Liver (tissue), 9 donors: ENCODE data around the gene WDR5. TPM values are rescaled to one million over a fixed set of nuclear protein-coding genes. Genes with fewer than 3 reads are reported as not detected.

ENCODE experiments used
- DNase-seq: peaks from one replicate; pipeline ENCODE4 v3.0.0-alpha.2; 2017; ENCODE audit warnings: low spot score
- H3K27ac ChIP-seq, 2 donors: one replicate each; pipeline ENCODE4 v1.7.0; 2013; ENCODE audit warnings: inconsistent platforms in 2 of 2, low read length in 2 of 2, control low read depth in 1 of 2, low read depth in 1 of 2, mild to moderate bottlenecking in 1 of 2
- H3K27me3 ChIP-seq, 4 donors: one replicate each; pipeline versions ENCODE4 v1.6.1 to v1.7.0; 2013; ENCODE audit warnings: low read length in 3 of 4, inconsistent platforms in 1 of 4, mild to moderate bottlenecking in 1 of 4, moderate library complexity in 1 of 4; ENCODE audit not compliant: control insufficient read depth in 4 of 4, insufficient read depth in 4 of 4
- H3K36me3 ChIP-seq, 4 donors: one replicate each; pipeline versions ENCODE4 v1.6.1 to v1.7.0; 2013; ENCODE audit warnings: low read length in 3 of 4, mild to moderate bottlenecking in 3 of 4, low read depth in 1 of 4, moderate library complexity in 1 of 4; ENCODE audit not compliant: control insufficient read depth in 4 of 4, insufficient read depth in 3 of 4
- H3K4me1 ChIP-seq, 4 donors: one replicate each; pipeline versions ENCODE4 v1.6.1 to v1.7.0; 2013; ENCODE audit warnings: low read length in 3 of 4, mild to moderate bottlenecking in 3 of 4, moderate library complexity in 1 of 4; ENCODE audit not compliant: control insufficient read depth in 4 of 4, insufficient read depth in 4 of 4
- H3K4me3 ChIP-seq, 3 donors: one replicate each; pipeline versions ENCODE4 v1.6.1 to v1.7.0; 2013; ENCODE audit warnings: low read length in 3 of 3, control low read depth in 1 of 3, low read depth in 1 of 3, mild to moderate bottlenecking in 1 of 3
- H3K9ac ChIP-seq, 2 donors: one replicate each; pipeline ENCODE4 v1.7.0; 2013; ENCODE audit warnings: low read length in 2 of 2, mild to moderate bottlenecking in 2 of 2, moderate library complexity in 2 of 2, control low read depth in 1 of 2, low read depth in 1 of 2
- H3K9me3 ChIP-seq, 4 donors: one replicate each; pipeline versions ENCODE4 v1.6.1 to v1.7.0; 2013; ENCODE audit warnings: low read length in 3 of 4; ENCODE audit not compliant: control insufficient read depth in 4 of 4
- ATF3 ChIP-seq: IDR thresholded peaks from 2 replicates; pipeline ENCODE4 v1.6.1; 2016; ENCODE audit warnings: antibody characterized with exemption
- CTCF ChIP-seq: fragments of 150-350 bp; IDR thresholded peaks from 2 replicates; pipeline ENCODE4 v1.5.1; 2017; ENCODE audit warnings: improper control_type of control experiment, low read depth, low read length; ENCODE audit not compliant: missing input control
- EGR1 ChIP-seq, 2 donors: IDR thresholded peaks; 2 replicates each; pipeline ENCODE4 v1.6.1; 2016 to 2018; ENCODE audit warnings: antibody characterized with exemption in 2 of 2, low read depth in 2 of 2
- FOXA1 ChIP-seq: IDR thresholded peaks from 2 replicates; pipeline ENCODE4 v1.6.1; 2016; ENCODE audit warnings: antibody characterized with exemption
- FOXA2 ChIP-seq: IDR thresholded peaks from 2 replicates; pipeline ENCODE4 v1.6.1; 2016; ENCODE audit warnings: antibody characterized with exemption
- GABPA ChIP-seq, 2 donors: IDR thresholded peaks in 1 of 2; conservative IDR thresholded peaks in 1 of 2; 2 replicates each; pipeline ENCODE4 v1.6.1; 2016; ENCODE audit warnings: antibody characterized with exemption in 2 of 2, mild to moderate bottlenecking in 1 of 2, moderate library complexity in 1 of 2
- HNF4A ChIP-seq, 2 donors: conservative IDR thresholded peaks; 2 replicates each; pipeline ENCODE4 v1.6.1; 2016; ENCODE audit warnings: antibody characterized with exemption in 2 of 2, mild to moderate bottlenecking in 2 of 2
- HNF4G ChIP-seq: IDR thresholded peaks from 2 replicates; pipeline ENCODE4 v1.6.1; 2016; ENCODE audit warnings: antibody characterized with exemption
- JUND ChIP-seq, 2 donors: IDR thresholded peaks; 2 replicates each; pipeline ENCODE4 v1.6.1; 2016; ENCODE audit warnings: antibody characterized with exemption in 2 of 2
- MAX ChIP-seq: IDR thresholded peaks from 2 replicates; pipeline ENCODE4 v1.6.1; 2016; ENCODE audit warnings: antibody characterized with exemption
- NR2F2 ChIP-seq: IDR thresholded peaks from 2 replicates; pipeline ENCODE4 v1.6.1; 2016; ENCODE audit warnings: antibody characterized with exemption
- RAD21 ChIP-seq, 2 donors: IDR thresholded peaks; 2 replicates each; pipeline ENCODE4 v1.6.1; 2016; ENCODE audit warnings: antibody characterized with exemption in 2 of 2, mild to moderate bottlenecking in 2 of 2
- REST ChIP-seq: IDR thresholded peaks from 2 replicates; pipeline ENCODE4 v1.6.1; 2016; ENCODE audit warnings: antibody characterized with exemption, mild to moderate bottlenecking
- RXRA ChIP-seq, 2 donors: IDR thresholded peaks; 2 replicates each; pipeline ENCODE4 v1.6.1; 2017 to 2018; ENCODE audit warnings: antibody characterized with exemption in 2 of 2, mild to moderate bottlenecking in 1 of 2
- SP1 ChIP-seq: IDR thresholded peaks from 2 replicates; pipeline ENCODE4 v1.6.1; 2018; ENCODE audit warnings: antibody characterized with exemption, mild to moderate bottlenecking
- TAF1 ChIP-seq: conservative IDR thresholded peaks from 2 replicates; pipeline ENCODE4 v1.6.1; 2016; ENCODE audit warnings: antibody characterized with exemption, mild to moderate bottlenecking
- YY1 ChIP-seq: IDR thresholded peaks from 2 replicates; pipeline ENCODE4 v1.6.1; 2016; ENCODE audit warnings: antibody characterized with exemption, mild to moderate bottlenecking
- ZBTB33 ChIP-seq: IDR thresholded peaks from 2 replicates; pipeline ENCODE4 v1.6.1; 2016; ENCODE audit warnings: antibody characterized with exemption
- WGBS: extraction: QIAGEN DNeasy Blood & Tissue Kit; methylation state at CpG from one replicate; pipeline ENCODE4 v1.1.7; 2013; 5-methylcytosine and 5-hydroxymethylcytosine counted together
- polyA plus RNA-seq, 2 donors: library from polyadenylated mRNA; stranded (reverse) in 1 of 2; unstranded in 1 of 2; fragments of 200-250 nt in 1 of 2; fragments of >200 nt in 1 of 2; fragmentation: Nextera tagmentation in 1 of 2; extraction: Ambion mirVana in 1 of 2; gene quantifications; one replicate each; pipeline versions ENCODE4 v1.2.1 to v1.2.3, GENCODE V29; 2013 to 2015
- total RNA-seq, 2 donors: library from RNA; depleted of rRNA; stranded (reverse); fragments of >200 nt; gene quantifications; one replicate each; pipeline ENCODE4 v1.2.3, GENCODE V29; 2014
- donor health status: healthy.
- donor health status: healthy.
- donor health status: healthy.
- donor health status: healthy.
- donor health status: healthy.

WDR5 gene
- total and polyA plus RNA-seq, 4 donors = 11.1 to 21.6 (median 14.6) TPM

- no peaks in the 10 kb centered on the region for H3K9me3 ChIP-seq
- WGBS = 59% methylated on average over 19 of the region's 19 CpGs
- no peaks in the 10 kb centered on the region for H3K36me3 ChIP-seq
- TF ChIP-seq TAF1 (no peak), GABPA (IDR thresholded peaks at IDR 0.05 in 1 of 2, conservative IDR thresholded peaks at IDR 0.05 in 1 of 2) (no peak), NR2F2 (peak; percentile 71), MAX (no peak), RXRA (IDR thresholded peaks at IDR 0.05) (peak in 1 of 2 donors; percentile 65), RAD21 (IDR thresholded peaks at IDR 0.05) (peak in 1 of 2 donors; percentile 9), ZBTB33 (no peak), YY1 (peak; percentile 23), HNF4G (no peak), CTCF (no peak), HNF4A (conservative IDR thresholded peaks at IDR 0.05) (peak in 1 of 2 donors; percentile 50), ATF3 (no peak), SP1 (peak; percentile 37), REST (no peak), JUND (IDR thresholded peaks at IDR 0.05) (no peak), FOXA1 (no peak), FOXA2 (no peak), EGR1 (IDR thresholded peaks at IDR 0.05; ENCODE audit: low read depth in 2 of 2) (peak in 1 of 2 donors; percentile 73)
- H3K9ac ChIP-seq = no peak overlapping the region
- DNase-seq = no peak
- H3K4me3 ChIP-seq = no peak overlapping the region
- peaks cover 22 to 68% (median 34%) of the 10 kb centered on the region in 4 donors for H3K4me1 ChIP-seq
- H3K27me3 ChIP-seq = no peaks in the 10 kb centered on the region
- peak overlapping the region in 1 of 2 donors; percentile 29 for H3K27ac ChIP-seq
These were observed 72.5 kb downstream of the WDR5 start for GRCh38 chr9:134208310-134208841.
